Glomerular visceral epithelial cell (primary cell): Measurements from ENCODE around the gene DOK7.
"Not testable (repeated sequence)": the region's sequence is repeated elsewhere in the genome, so short reads cannot be mapped to it uniquely, and the experiment has no call there.

Experiments
- DNase-seq: peaks from one replicate; pipeline ENCODE4 v3.0.0-alpha.2; 2016; ENCODE audit errors: extremely low spot score

Gene DOK7

DNA sequence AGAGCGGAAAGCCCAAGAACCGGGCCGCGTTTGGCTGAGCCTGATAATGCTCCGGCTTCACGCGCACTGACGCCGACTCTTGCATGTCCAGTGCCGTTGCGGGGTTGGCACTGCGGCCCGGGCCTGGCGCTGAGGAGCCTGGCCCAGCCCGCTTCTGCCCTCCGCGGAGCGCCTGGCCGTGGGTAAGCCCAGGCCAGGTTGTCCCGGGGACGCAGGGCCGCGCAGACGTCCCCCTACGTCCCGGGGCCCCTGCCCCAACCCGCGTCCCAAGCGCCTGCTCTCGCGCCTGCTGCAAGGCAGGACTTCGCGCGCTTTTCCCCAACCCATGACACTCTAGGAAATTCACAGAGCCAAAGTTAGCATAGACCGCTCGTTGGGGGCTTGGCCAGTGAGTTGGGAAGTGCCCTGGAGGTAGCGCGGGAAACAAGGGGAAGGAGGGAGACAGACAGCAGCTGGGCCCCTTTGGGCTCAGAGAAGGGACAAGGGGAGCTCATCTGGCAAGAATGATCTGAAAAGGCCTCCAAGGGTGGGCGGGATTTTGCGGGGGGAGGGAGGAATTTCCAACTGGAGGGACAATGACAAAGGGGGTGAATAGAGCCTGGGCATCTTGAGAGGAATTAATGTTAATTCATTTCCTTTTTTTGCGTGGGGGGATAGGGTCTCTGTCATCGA, 69.8 kb downstream of the DOK7 start:
- no peak for DNase-seq

- DNase-seq = no peak
Measured at GRCh38 chr4:3533423-3533820, 70.3 kb downstream of the DOK7 start.

DNA sequence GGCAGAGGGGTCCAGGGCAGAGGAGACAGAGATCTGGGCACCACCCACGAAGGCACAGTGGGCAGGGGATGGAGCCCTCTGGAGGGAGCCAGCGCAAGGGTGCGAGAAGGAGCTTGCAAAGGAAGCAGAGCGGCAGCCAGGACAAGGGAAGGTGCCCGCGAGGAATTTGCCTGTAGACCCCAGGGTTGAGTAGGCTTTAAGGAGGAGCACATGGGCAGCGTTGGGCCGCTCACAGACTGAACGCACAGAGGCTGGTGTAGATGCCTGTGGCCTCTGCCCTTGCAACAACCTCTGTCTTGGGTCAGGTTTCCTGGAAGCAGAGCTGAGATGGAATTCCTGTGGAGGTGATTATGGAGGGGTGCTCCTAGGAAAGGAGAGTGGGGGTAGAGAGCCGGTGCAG, 72.7 kb downstream of the DOK7 start:
- DNase-seq = not testable (repeated sequence)

GRCh38 chr4:3538906-3539305, 75.8 kb downstream of the DOK7 start:
- not testable (repeated sequence) for DNase-seq

DNA sequence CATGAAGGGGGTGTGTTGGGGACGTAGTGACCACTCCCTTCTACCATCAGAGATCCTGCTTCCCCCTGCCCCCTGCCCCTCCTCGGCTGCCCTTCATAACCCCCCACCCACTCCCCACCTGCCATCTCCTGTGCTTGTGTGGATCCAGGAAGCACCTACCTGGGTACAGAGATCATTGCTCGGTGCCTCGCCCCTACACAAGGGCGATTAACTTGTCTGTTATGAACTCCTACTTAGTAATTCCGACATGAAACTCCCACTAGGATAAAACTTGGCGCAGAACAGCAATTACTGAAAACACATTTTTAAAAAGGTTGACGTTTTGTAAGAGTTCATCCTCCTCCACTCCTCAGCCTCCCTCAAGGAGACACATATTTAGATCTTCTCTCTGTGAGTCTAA, 80.3 kb downstream of the DOK7 start:
- not testable (repeated sequence) for DNase-seq
